ENCODE results near the gene CERS6. TPM values are rescaled to one million over a fixed set of nuclear protein-coding genes. Genes with fewer than 3 reads are reported as not detected.

Gene CERS6
- polyA plus RNA-seq, 4 donors = 6.8 to 55.4 (median 21.9) TPM

GRCh38 chr2:168449419-168449818, 6.7 kb upstream of the CERS6 start:
- 77 to 90% (median 88%) methylated on average over 3 of the region's 3 CpGs for WGBS, 3 donors
- no peak overlapping the region for H3K27ac ChIP-seq (ENCODE audit: low read depth in 1 of 3, low read length in 2 of 3)
- H3K4me3 ChIP-seq (ENCODE audit: low read depth in 1 of 3, low read length in 3 of 3) = no peak overlapping the region
- H3K36me3 ChIP-seq (ENCODE audit: control insufficient read depth in 3 of 3, insufficient read depth in 2 of 3, low read depth in 1 of 3, low read length in 3 of 3) = no peaks in the 10 kb centered on the region
- no peaks in the 10 kb centered on the region for H3K27me3 ChIP-seq (ENCODE audit: control insufficient read depth in 3 of 3, insufficient read depth in 3 of 3, low read length in 3 of 3)
- H3K9me3 ChIP-seq (ENCODE audit: control insufficient read depth in 2 of 2, insufficient read depth in 1 of 2, low read depth in 1 of 2, low read length in 1 of 2) = peaks cover 0 to 9% of the 10 kb centered on the region in 2 donors
- no peaks in the 10 kb centered on the region for H3K4me1 ChIP-seq (ENCODE audit: control insufficient read depth in 3 of 3, insufficient read depth in 2 of 3, low read depth in 1 of 3, low read length in 2 of 3)
- DNase-seq (no peak), FAIRE-seq (no peak)

- no peak for DNase-seq
- Histone ChIP-seq H3K9me3 (ENCODE audit: control insufficient read depth in 2 of 2, insufficient read depth in 1 of 2, low read depth in 1 of 2, low read length in 1 of 2) (peaks cover 0 to 17% of the 10 kb centered on the region in 2 donors), H3K36me3 (ENCODE audit: control insufficient read depth in 3 of 3, insufficient read depth in 2 of 3, low read depth in 1 of 3, low read length in 3 of 3) (no peaks in the 10 kb centered on the region), H3K4me1 (ENCODE audit: control insufficient read depth in 3 of 3, insufficient read depth in 2 of 3, low read depth in 1 of 3, low read length in 2 of 3) (peaks cover 0 to 2% (median 0%) of the 10 kb centered on the region in 3 donors), H3K4me3 (ENCODE audit: low read depth in 1 of 3, low read length in 3 of 3) (no peak overlapping the region), H3K27ac (ENCODE audit: low read depth in 1 of 3, low read length in 2 of 3) (no peak overlapping the region), H3K27me3 (ENCODE audit: control insufficient read depth in 3 of 3, insufficient read depth in 3 of 3, low read length in 3 of 3) (no peaks in the 10 kb centered on the region)
- FAIRE-seq = no peak
- 86 to 100% (median 100%) methylated on average over 1 of the region's 1 CpG for WGBS, 3 donors
Measured at GRCh38 chr2:168450171-168450570, 5.9 kb upstream of the CERS6 start.

- Histone ChIP-seq H3K27ac (ENCODE audit: low read depth in 1 of 3, low read length in 2 of 3) (no peak overlapping the region), H3K4me3 (ENCODE audit: low read depth in 1 of 3, low read length in 3 of 3) (no peak overlapping the region), H3K9me3 (ENCODE audit: control insufficient read depth in 2 of 2, insufficient read depth in 1 of 2, low read depth in 1 of 2, low read length in 1 of 2) (peaks cover 0 to 17% of the 10 kb centered on the region in 2 donors), H3K27me3 (ENCODE audit: control insufficient read depth in 3 of 3, insufficient read depth in 3 of 3, low read length in 3 of 3) (no peaks in the 10 kb centered on the region), H3K4me1 (ENCODE audit: control insufficient read depth in 3 of 3, insufficient read depth in 2 of 3, low read depth in 1 of 3, low read length in 2 of 3) (peaks cover 0 to 6% (median 0%) of the 10 kb centered on the region in 3 donors), H3K36me3 (ENCODE audit: control insufficient read depth in 3 of 3, insufficient read depth in 2 of 3, low read depth in 1 of 3, low read length in 3 of 3) (no peaks in the 10 kb centered on the region)
- 62 to 71% (median 64%) methylated on average over 5 of the region's 5 CpGs for WGBS, 3 donors
- FAIRE-seq (no peak), DNase-seq (no peak)
Measured at GRCh38 chr2:168450732-168451131, 5.3 kb upstream of the CERS6 start.

- Histone ChIP-seq H3K4me3 (ENCODE audit: low read depth in 1 of 3, low read length in 3 of 3) (no peak overlapping the region), H3K4me1 (ENCODE audit: control insufficient read depth in 3 of 3, insufficient read depth in 2 of 3, low read depth in 1 of 3, low read length in 2 of 3) (peaks cover 0 to 6% (median 0%) of the 10 kb centered on the region in 3 donors), H3K27me3 (ENCODE audit: control insufficient read depth in 3 of 3, insufficient read depth in 3 of 3, low read length in 3 of 3) (no peaks in the 10 kb centered on the region), H3K9me3 (ENCODE audit: control insufficient read depth in 2 of 2, insufficient read depth in 1 of 2, low read depth in 1 of 2, low read length in 1 of 2) (peaks cover 0 to 17% of the 10 kb centered on the region in 2 donors), H3K36me3 (ENCODE audit: control insufficient read depth in 3 of 3, insufficient read depth in 2 of 3, low read depth in 1 of 3, low read length in 3 of 3) (no peaks in the 10 kb centered on the region), H3K27ac (ENCODE audit: low read depth in 1 of 3, low read length in 2 of 3) (no peak overlapping the region)
- FAIRE-seq (no peak), DNase-seq (no peak)
- 96 to 97% (median 97%) methylated on average over 3 of the region's 3 CpGs for WGBS, 3 donors
Measured at GRCh38 chr2:168452781-168453180, 3.3 kb upstream of the CERS6 start.

GRCh38 chr2:168453404-168453803, 2.7 kb upstream of the CERS6 start:
- Histone ChIP-seq H3K9me3 (ENCODE audit: control insufficient read depth in 2 of 2, insufficient read depth in 1 of 2, low read depth in 1 of 2, low read length in 1 of 2) (peaks cover 0 to 17% of the 10 kb centered on the region in 2 donors), H3K27ac (ENCODE audit: low read depth in 1 of 3, low read length in 2 of 3) (no peak overlapping the region), H3K4me1 (ENCODE audit: control insufficient read depth in 3 of 3, insufficient read depth in 2 of 3, low read depth in 1 of 3, low read length in 2 of 3) (peaks cover 0 to 6% (median under 1%) of the 10 kb centered on the region in 3 donors), H3K27me3 (ENCODE audit: control insufficient read depth in 3 of 3, insufficient read depth in 3 of 3, low read length in 3 of 3) (no peaks in the 10 kb centered on the region), H3K36me3 (ENCODE audit: control insufficient read depth in 3 of 3, insufficient read depth in 2 of 3, low read depth in 1 of 3, low read length in 3 of 3) (no peaks in the 10 kb centered on the region), H3K4me3 (ENCODE audit: low read depth in 1 of 3, low read length in 3 of 3) (no peak overlapping the region)
- DNase-seq = no peak
- FAIRE-seq = no peak
- 90 to 97% (median 92%) methylated on average over 3 of the region's 3 CpGs for WGBS, 3 donors

- Histone ChIP-seq H3K27ac (ENCODE audit: low read depth in 1 of 3, low read length in 2 of 3) (peak overlapping the region in 2 of 3 donors; percentile 36 to 62), H3K36me3 (ENCODE audit: control insufficient read depth in 3 of 3, insufficient read depth in 2 of 3, low read depth in 1 of 3, low read length in 3 of 3) (no peaks in the 10 kb centered on the region), H3K4me1 (ENCODE audit: control insufficient read depth in 3 of 3, insufficient read depth in 2 of 3, low read depth in 1 of 3, low read length in 2 of 3) (peaks cover 0 to 6% (median 2%) of the 10 kb centered on the region in 3 donors), H3K4me3 (ENCODE audit: low read depth in 1 of 3, low read length in 3 of 3) (peak overlapping the region in 1 of 3 donors; percentile 79), H3K27me3 (ENCODE audit: control insufficient read depth in 3 of 3, insufficient read depth in 3 of 3, low read length in 3 of 3) (no peaks in the 10 kb centered on the region), H3K9me3 (ENCODE audit: control insufficient read depth in 2 of 2, insufficient read depth in 1 of 2, low read depth in 1 of 2, low read length in 1 of 2) (peaks cover 0 to 17% of the 10 kb centered on the region in 2 donors)
- FAIRE-seq (no peak), DNase-seq (peak; percentile 37 to 65)
- 56 to 63% (median 56%) methylated on average over 6 of the region's 6 CpGs for WGBS, 3 donors
Measured at GRCh38 chr2:168454737-168455644, 1.1 kb upstream of the CERS6 start.

- Histone ChIP-seq H3K4me3 (ENCODE audit: low read depth in 1 of 3, low read length in 3 of 3) (peak overlapping the region; percentile 81 to 98 (median 89)), H3K36me3 (ENCODE audit: control insufficient read depth in 3 of 3, insufficient read depth in 2 of 3, low read depth in 1 of 3, low read length in 3 of 3) (no peaks in the 10 kb centered on the region), H3K4me1 (ENCODE audit: control insufficient read depth in 3 of 3, insufficient read depth in 2 of 3, low read depth in 1 of 3, low read length in 2 of 3) (peaks cover 2 to 11% (median 3%) of the 10 kb centered on the region in 3 donors), H3K27me3 (ENCODE audit: control insufficient read depth in 3 of 3, insufficient read depth in 3 of 3, low read length in 3 of 3) (no peaks in the 10 kb centered on the region), H3K9me3 (ENCODE audit: control insufficient read depth in 2 of 2, insufficient read depth in 1 of 2, low read depth in 1 of 2, low read length in 1 of 2) (peaks cover 0 to 17% of the 10 kb centered on the region in 2 donors), H3K27ac (ENCODE audit: low read depth in 1 of 3, low read length in 2 of 3) (peak overlapping the region; percentile 82 to 87 (median 85))
- 0 to 2% (median 0%) methylated on average over 51 to 61 of the region's 61 CpGs for WGBS, 3 donors
- peak; percentile 49 to 75 for DNase-seq
- no peak for FAIRE-seq
Measured at GRCh38 chr2:168456521-168457189, 583 bp downstream of the CERS6 start.

GRCh38 chr2:168457190-168457895, 1.3 kb downstream of the CERS6 start:
- DNase-seq (peak in 1 of 2 donors; percentile 34), FAIRE-seq (no peak)
- H3K4me1 ChIP-seq (ENCODE audit: control insufficient read depth in 3 of 3, insufficient read depth in 2 of 3, low read depth in 1 of 3, low read length in 2 of 3) = peaks cover 2 to 11% (median 5%) of the 10 kb centered on the region in 3 donors
- H3K4me3 ChIP-seq (ENCODE audit: low read depth in 1 of 3, low read length in 3 of 3) = peak overlapping the region; percentile 81 to 98 (median 89)
- H3K27me3 ChIP-seq (ENCODE audit: control insufficient read depth in 3 of 3, insufficient read depth in 3 of 3, low read length in 3 of 3) = no peaks in the 10 kb centered on the region
- WGBS, 3 donors = 5 to 14% (median 8%) methylated on average over 17 of the region's 17 CpGs
- H3K36me3 ChIP-seq (ENCODE audit: control insufficient read depth in 3 of 3, insufficient read depth in 2 of 3, low read depth in 1 of 3, low read length in 3 of 3) = no peaks in the 10 kb centered on the region
- H3K27ac ChIP-seq (ENCODE audit: low read depth in 1 of 3, low read length in 2 of 3) = peak overlapping the region; percentile 82 to 87 (median 85)
- H3K9me3 ChIP-seq (ENCODE audit: control insufficient read depth in 2 of 2, insufficient read depth in 1 of 2, low read depth in 1 of 2, low read length in 1 of 2) = peaks cover 0 to 17% of the 10 kb centered on the region in 2 donors
